GM18858 (cell line): ENCODE measurements around the gene GOSR2.
"Not testable (repeated sequence)": the region's sequence is repeated elsewhere in the genome, so short reads cannot be mapped to it uniquely, and the experiment has no call there.

Experiments used
- ATAC-seq: cut with Tn5 transposase; IDR thresholded peaks from one replicate; pipeline ENCODE4 v1.9.1; 2021; ENCODE audit not compliant: unreplicated experiment

Gene GOSR2

DNA sequence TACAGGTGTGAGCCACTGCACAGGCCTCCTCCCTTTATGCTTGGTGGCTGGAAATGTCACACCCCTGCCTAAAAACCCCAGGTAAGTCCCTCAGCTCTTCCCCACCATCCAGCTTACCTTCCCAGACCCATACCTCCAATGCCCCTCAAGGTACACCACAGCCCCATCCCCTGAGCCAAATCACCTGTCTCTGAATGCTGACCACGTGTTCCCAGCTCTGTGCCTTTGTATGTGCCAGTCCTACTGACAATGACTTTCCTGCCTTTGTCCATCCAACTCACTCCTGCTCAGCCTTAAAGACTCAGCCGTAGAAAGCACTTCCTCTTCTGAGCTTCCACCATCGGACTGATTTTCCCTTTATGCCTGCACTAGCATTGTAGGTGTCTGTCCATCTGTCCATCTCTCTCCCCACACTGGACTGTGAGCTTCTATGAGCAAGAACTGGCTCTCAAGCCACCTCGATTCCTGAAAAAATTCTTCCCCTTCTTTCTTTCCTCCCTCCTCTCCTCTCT lies 30.7 kb upstream of the GOSR2 start:
- no peak for ATAC-seq

DNA sequence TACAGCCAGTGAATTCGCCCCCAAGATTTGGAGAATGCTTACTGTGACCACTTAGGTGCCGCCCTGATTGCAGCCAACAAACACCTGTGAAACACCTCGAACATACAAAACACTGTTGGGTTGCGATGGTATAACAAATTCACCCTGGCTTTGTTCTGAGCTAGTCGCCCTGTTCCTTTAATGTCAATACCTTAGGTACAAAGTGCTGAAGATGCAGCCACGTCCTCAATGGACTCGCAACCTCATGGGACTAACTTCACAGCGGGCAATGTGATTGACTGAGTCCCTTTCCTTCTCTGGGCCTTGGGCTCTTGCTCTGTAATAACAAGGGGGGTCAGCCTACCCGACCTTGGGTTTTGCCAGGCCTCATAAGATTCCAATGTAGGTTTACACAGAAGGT lies 28.9 kb upstream of the GOSR2 start:
- no peak for ATAC-seq

DNA sequence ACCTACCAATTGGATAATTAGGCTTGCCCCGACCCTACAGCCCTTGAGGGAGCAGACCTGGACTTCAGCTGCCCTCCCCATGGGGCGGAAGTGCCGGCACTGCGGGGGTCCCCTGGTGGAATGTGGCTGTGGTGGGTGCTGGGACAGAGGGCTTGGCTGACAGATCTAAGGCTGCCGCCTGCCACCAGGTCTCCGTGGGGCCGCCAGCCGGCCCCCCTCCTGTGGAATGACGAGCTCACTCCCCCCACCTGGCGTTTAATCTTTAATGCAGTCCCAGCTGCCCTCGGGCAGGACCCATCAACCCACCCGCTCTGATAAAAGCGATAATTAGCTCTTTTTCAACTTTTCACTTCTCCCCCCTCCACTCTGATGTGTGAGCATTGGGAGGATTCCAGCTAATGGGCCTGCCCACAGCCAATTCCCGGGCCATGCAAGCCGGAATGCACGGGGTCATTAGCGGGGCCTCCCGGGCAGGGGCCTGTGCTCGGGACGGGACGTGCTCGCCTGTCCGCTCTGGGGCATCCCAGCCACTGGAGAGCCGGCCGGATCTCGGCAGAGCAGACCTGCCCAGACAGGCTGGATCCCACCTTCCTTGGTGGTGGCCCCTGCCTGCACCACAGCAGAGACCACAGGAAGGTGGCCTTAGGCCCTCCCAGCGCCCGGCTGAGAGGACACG lies 28.3 kb upstream of the GOSR2 start:
- ATAC-seq: no peak

DNA sequence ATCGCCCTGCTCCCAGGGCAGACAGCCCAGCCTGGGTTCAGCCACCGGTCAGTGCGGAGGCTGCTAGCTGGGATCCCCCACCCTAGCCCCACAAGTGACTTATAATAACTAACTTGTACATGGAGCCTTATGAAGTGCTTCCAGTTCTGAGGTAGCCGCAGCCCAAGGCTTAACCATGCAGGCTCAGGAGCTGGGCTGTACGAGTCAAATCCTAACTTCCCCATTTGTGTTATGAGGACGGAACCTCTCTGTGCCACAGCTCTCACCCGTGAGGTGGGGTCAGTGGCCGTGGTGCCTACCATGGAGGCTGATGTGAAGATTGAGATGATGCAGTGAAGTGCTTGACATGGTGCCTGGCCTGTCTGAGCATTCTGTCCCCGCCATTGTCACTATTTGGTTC lies 27.8 kb upstream of the GOSR2 start:
- ATAC-seq: no peak

DNA sequence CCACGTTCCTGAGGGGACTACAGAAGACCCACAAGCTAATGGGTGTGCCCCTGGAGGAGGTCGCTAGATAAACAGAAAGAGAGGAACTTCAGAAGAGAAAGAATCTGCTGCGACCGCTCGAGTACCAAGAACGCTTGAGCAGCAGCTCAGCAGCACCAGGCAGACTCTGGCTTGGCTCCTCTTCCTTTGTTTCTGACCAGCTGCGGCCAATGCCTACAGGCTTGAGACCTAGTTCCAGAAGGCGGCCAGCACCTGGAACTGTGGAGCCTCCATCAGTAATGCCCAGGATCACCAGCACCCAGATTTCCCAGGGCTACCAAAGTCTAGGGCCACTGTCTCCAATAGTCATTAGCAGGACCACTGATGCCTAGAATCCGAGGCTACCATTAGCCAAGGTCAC lies 26.0 kb upstream of the GOSR2 start:
- ATAC-seq: no peak

DNA sequence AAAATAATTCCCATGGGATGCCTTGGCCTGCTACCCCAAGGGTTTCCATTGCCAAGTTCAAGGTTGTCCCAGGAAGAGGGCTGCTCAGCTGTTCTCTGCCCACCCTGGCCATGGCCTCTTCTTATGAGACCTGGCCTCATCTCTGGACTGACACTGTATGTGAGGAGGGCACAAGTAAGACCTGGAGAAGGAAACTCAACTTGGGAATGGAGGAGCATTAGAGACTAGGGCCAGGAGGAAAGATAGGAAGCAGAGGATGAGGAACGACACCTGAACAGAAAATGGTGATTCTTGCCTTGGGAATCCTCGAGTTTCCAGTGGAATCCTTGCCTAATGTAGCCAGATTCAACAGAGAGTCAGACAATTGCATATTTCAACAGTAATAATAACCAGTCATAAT lies 24.6 kb upstream of the GOSR2 start:
- ATAC-seq: no peak

DNA sequence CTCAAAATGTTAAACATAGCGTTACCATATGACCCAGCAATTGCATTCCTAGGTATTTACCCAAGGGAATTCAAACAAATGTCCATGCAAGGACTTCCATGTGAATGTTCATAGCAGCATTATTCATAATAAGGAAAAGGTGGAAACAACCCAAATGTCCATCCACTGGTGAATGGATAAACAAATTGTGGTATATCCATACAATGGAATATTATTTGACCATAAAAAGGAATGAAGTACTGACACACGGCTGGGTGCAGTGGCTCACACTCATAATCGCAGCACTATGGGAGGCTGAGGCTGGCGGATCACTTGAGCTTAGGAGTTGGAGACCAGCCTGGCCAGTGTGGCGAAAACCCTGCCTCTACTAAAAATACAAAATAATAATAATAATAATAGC lies 24.1 kb upstream of the GOSR2 start:
- no peak for ATAC-seq

DNA sequence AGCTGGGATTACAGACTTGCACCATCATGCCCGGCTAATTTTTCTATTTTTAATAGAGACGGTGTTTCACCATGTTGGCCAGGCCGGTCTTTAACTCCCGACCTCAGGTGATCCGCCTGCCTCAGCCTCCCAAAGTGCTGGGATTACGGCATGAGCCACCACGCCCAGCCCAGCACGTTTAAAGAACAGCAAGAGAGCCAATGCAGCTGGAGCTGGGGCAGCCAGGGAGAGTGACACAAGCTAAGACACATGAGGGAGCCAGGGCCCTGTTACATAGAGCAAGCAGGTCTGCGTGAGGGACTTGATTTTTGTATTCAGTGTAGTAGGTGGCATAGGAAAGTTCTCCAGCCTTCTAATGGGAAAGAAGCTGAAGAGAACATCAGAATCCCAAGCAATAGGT lies 21.7 kb upstream of the GOSR2 start:
- no peak for ATAC-seq

DNA sequence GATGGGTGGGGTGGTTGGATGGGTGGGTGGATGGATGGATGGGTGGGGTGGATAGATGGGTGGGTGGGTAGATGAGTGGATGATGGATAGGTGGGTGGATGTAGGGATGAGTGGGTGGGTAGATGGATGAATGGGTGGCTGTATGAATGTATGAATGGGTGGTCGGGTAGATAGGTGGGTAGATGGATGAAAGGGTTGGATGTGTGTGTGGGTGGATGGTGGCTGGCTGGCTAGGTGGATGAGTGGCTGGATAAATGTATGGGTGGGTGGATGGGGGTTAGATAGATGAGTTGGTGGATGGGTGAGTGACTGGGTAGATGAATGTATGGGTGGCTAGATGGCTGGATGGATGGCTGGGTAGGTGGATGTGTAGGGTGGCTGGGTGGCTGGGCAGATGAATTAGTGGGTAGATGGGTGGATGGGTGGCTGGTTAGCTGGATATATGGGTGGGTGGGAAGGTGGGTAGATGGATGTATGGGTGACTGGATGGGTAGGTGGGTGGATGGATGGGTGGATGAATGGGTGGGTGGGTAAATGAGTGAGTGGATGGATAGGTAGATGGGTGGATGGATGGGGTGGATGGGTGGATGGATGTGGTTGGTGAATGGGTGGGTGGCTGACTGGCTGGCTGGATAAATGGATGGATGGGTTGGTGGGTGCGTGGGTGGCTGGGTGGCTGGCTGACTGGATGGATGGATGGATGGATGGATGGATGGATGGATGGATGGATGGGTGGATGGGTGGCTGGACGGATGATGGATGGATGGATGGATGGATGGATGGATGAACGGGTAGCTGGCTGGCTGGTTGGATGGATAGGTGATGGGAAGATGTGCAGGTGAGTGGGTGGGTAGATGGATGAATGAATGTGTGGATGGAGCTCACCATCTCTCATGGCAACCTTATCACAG lies 18.9 kb upstream of the GOSR2 start:
- no peak for ATAC-seq

DNA sequence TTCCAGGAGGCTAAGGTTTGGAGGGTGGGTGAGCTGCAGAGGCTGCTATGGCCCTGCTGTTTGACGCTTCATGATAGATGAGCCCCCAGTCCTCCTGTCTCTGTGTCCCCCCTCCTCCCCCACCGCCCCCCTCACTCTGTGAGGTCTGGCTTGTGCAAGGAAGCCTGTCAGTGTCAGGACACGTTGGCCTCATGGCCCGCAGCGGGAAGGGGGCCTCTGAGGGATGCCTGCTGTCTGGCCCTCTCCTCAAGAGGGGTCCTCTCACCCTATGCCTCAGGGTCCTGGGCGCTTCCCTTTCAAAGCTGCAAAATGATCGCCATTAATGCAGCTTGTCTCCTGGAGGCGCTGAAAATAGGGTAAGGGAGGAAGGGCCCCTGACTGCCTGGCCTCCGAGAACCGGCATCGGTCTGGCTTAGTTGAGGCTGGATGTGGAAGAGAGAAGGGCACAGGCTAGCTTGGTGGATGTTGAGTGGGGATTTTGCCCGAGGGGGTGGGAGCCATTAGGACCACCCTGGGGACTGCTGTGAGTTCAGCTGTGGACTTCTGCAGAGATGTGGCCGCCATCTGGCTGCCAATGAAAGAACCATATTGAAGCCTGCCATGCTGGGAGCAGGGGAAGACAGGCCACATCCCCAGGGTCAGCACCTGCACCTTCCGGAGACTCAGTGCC lies 14.8 kb upstream of the GOSR2 start:
- ATAC-seq: no peak

DNA sequence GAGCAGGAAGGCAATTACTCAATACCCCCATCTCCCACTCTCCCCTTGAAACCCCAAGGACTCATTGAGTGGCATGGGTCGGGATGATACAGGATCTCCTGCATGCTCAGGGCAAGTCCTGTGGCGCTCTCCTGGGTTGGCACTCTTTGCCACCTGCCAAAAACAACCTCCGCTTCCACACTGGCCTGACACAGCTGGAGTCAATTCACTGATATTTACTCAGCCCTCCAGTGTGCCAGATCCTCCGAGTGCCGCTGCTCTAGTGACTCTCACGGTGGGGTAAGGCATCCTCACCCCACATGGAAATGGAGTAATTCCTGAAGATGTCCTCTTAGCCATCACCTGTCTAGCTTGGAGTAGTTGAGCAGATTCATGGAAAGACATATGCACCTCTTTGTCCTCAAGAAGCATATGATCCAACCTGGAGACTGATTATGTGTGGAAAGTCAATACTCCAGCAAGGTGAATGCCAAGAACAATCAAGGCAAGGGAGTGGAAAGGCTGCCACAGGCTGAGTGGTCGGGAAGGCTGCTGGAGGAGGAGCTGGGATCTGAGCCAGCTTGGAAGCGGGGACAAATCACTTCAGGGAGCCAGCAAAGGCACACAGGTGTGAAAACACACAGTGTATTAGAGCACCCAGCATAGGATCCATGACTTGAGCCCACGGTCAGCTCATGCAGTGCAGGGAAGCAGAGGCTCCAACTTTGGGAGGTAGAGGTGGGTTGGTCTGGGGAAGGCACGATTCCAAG lies 12.6 kb upstream of the GOSR2 start:
- no peak for ATAC-seq

DNA sequence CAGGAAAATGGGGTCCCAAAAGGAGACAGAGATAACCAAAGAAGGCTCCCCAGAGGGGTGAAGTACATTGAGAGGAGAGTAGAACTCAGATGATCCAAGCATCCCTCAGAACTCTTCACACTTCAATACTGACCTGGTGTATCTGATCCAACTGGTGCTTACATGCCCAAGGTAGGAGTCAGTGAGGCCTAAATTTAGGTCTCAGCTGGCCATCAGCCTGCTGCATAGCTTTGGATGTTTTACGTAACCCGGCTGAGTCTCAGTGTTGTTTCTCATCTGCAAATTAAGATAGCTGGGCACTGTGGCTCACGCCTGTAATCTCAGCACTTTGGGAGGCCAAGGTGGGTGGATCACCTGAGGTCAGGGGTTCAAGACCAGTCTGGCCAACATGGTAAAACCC lies 11.6 kb upstream of the GOSR2 start:
- no peak for ATAC-seq

DNA sequence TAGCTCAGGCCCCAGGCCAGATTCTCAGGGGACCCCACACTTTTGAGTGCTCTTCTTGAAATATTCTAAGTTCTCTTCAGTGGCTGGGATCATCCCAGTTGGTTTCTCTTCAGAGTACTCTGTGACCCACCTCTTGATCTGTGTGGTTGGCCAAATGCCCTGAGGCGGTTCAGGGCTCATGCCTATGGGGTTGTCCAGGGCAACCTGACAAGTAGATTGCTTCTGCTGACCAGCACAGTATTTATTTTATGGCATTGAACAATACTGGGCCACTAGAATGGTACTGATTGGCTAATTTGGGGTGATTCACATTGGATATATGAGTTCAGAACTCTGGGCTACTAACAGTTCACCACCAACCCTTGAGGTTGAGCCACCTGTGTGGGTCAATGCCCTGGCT lies 7.4 kb upstream of the GOSR2 start:
- ATAC-seq: no peak

DNA sequence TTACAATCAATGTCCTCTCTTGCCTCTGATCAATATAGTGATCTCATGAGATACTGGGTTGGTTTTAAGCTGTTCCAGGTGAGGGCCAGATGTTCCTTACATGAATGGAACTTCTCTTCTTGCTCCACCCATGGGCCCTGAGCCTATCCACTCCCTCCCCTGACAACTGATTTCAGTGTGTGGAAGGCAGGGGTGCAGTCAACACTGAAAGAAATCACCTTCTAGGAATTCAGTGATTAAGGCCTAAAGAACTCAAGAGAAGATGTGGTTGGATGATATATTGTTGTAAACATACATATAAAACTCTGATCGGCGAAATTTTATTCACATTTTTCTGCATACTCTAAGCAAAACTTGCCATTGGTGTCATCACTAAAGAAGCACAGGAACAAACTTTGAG lies 6.7 kb upstream of the GOSR2 start:
- no peak for ATAC-seq

DNA sequence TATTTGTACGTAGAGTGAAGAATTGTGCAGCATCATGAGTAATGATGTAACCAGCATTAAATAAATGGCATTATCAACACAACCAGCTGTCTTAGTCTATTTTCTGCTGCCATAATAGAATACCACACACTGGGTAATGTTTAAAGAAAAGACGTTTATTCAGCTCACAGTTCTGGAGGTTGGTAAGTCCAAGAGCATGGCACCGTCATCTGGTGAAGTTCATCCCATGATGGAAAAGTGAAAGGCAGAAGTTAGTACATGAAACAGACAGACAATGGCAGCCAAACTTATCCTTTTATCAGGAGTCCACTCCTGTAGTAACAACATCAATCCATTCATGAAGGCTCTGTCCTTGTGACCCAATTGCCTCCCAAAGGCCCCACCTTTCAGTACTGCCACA lies 6.3 kb upstream of the GOSR2 start:
- ATAC-seq: no peak

DNA sequence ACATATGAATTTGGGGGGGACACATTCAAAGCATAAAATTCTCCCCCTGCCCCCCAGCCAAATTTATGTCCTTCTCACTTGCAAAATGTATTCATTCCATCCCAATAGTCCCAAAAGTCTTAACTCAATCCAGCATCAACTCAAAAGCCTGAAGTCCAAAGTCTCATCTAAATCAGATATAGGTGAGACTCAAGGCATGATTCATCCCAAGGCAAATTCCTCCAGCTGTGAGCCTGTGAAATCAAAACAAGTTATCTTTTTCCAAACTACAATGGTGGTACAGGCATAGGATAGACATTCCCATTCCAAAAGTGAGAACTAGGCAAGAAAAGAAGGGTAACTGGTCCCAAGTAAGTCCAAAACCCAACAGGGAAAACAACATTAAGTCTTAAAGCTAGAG lies 5.9 kb upstream of the GOSR2 start:
- no peak for ATAC-seq

DNA sequence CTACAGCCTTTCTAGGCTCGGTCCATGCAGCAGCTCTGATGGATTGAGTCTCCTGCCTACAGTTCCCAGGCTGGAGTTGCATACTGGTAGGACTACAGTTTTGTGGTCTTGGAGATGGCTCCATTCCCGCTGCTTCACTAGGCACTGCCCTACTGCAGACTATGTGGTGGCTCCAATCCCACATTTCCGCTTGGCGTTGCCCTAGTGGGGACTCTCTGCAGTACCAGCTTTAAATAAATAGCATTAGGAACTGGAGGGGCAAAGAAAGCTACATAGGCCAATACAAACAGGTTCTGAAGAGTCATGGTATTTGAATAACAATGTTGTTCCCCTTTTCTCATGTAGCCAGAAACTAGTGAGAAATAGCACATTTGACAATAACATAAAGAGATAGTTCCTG lies 5.4 kb upstream of the GOSR2 start:
- ATAC-seq: no peak

DNA sequence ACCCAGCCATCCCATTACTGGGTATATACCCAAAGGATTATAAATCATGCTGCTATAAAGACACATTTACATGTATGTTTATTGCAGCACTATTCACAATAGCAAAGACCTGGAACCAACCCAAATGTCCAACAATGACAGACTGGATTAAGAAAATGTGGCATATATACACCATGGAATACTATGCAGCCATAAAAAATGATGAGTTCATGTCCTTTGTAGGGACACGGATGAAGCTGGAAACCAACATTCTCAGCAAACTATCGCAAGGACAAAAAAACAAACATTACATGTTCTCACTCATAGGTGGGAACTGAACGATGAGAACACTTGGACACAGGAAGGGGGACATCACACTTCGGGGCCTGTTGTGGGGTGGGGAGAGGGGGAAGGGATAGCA lies 998 bp upstream of the GOSR2 start:
- not testable (repeated sequence) for ATAC-seq

DNA sequence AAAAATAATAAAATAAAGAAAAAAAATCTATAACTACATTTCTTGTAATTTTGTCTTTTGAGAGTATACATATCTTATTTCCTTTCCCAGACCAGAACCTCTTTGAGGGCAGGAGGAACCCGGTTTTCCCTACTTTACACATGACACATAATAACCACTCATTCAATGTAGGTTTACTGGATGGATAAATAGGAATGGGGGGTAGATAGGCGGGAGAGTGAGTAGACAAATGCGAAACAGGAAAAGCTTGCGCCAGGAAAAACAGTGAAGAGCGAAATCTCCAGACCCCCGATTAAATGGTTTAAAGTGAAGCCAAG lies 515 bp upstream of the GOSR2 start:
- no peak for ATAC-seq

DNA sequence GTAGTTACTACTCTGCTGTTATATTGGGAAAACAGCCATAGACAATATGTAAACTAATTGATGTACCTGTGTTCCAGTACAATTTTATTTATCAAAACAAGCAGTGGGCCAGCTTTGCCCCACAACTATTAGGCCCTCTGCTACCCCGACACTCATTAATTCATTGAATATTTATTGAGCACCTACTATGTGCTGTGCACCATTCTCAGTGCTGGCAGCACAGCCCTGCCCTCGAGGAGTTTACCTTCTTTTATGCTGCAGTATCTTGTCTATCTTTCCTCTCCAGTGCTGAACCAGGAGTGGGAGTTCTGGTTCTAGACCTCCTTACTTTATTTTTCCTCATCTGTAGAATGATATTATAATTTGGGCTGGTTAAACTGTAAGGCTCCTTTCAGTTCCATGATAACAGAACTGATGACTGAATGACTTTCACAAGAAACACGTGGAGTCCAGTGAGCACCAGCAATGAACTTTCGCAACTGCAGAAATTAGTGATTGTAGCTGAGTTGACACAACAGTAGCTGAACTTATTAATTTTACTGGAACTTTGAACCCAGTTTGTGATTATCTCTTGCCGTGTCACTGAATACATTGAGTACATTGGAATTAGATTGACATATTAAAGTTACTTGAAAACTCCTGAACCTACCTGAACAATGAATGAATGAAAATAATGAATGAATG lies 2.4 kb downstream of the GOSR2 start:
- no peak for ATAC-seq
